ENCODE results near the gene DDX50. TPM values are rescaled to one million over a fixed set of nuclear protein-coding genes. Genes with fewer than 3 reads are reported as not detected.

Gene DDX50
- total RNA-seq, 1 experiment from 2014 or later = 44.4 TPM

DNA sequence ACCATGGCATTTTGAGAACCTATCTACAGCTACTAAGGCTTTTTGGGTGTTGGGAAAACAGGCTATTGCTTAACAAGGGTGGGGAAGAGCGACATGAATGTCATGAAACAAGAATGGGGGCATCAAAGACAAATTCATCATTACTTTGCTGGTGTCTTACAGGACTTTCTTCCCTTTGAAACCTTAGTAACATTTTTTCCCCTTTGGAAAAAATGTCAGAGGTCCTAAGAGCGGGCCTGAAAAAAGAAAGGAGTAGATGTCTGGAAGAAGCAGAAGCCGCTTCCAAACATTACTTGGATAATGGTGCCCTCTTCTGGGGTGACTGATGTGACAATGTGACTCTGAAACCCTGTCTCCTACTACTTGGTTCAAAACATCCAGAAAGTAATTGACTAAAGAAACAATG is 3.8 kb upstream of the DDX50 start:
- Mint-ChIP-seq H3K9me3 (ENCODE audit: low read depth, unreplicated experiment) (no peaks in the 10 kb centered on the region), H3K27me3 (ENCODE audit: unreplicated experiment) (no peaks in the 10 kb centered on the region), H3K4me3 (ENCODE audit: low read depth, unreplicated experiment) (no peak overlapping the region), H3K4me1 (ENCODE audit: low read depth, unreplicated experiment) (peaks cover 8% of the 10 kb centered on the region), H3K27ac (ENCODE audit: unreplicated experiment) (no peak overlapping the region), H3K36me3 (ENCODE audit: insufficient read depth, unreplicated experiment) (peaks cover 21% of the 10 kb centered on the region)
- CTCF ChIA-PET = interaction anchor here (0.7 kb wide), 1 partner anchor 1109 kb away, joined by 3 read pairs; no protein-coding TSS in a partner anchor
- TF ChIP-seq, protein P1, sequence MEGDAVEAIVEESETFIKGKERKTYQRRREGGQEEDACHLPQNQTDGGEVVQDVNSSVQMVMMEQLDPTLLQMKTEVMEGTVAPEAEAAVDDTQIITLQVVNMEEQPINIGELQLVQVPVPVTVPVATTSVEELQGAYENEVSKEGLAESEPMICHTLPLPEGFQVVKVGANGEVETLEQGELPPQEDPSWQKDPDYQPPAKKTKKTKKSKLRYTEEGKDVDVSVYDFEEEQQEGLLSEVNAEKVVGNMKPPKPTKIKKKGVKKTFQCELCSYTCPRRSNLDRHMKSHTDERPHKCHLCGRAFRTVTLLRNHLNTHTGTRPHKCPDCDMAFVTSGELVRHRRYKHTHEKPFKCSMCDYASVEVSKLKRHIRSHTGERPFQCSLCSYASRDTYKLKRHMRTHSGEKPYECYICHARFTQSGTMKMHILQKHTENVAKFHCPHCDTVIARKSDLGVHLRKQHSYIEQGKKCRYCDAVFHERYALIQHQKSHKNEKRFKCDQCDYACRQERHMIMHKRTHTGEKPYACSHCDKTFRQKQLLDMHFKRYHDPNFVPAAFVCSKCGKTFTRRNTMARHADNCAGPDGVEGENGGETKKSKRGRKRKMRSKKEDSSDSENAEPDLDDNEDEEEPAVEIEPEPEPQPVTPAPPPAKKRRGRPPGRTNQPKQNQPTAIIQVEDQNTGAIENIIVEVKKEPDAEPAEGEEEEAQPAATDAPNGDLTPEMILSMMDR (IDR thresholded peaks at IDR 0.05; ENCODE audit: unreplicated experiment) = peak; percentile 44
- peak; percentile 70 for DNase-seq
- no TSS peak for BruUV-seq (replicated peaks)
- intact Hi-C loops (cut with micrococcal nuclease; ENCODE audit: unreplicated experiment) = loop anchor here (1.0 to 10.0 kb wide), 2 partner anchors 105 to 683 kb away; no protein-coding TSS in a partner anchor

DNA sequence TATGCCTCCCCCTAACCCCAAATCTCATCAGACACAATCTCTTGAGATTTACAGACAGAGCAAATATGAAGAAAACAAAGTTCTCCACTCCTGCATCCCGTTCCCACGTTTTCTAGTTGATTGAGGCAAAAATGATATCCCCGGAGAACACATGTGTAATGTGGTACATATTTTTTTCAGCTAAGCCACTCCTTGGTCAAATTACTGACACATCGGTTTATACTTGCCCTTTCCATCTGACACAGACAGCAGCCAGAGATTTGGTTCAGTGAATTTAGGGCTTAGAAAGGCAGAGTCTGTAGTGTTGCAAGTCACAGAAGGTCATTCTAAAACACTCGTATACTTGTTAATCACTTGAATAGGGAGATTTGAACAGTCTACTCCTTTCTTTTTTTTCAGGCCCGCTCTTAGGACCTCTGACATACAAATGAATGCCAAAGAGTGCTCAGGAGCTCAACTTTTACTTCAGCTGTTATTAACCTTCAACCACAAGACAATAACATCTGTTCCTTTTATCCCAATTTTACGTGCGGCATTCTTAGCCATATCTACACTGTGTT is 1.8 kb upstream of the DDX50 start:
- no peaks in the 10 kb centered on the region for H3K9me3 Mint-ChIP-seq (ENCODE audit: low read depth, unreplicated experiment)
- CTCF ChIA-PET = no interaction called here
- no peak for DNase-seq
- H3K4me1 Mint-ChIP-seq (ENCODE audit: low read depth, unreplicated experiment) = peaks cover 21% of the 10 kb centered on the region
- no peak overlapping the region for H3K27ac Mint-ChIP-seq (ENCODE audit: unreplicated experiment)
- intact Hi-C loops (cut with micrococcal nuclease; ENCODE audit: unreplicated experiment) = loop anchor here (10.0 kb wide), 1 partner anchor 684 kb away; no protein-coding TSS in a partner anchor
- no TSS peak for BruUV-seq (replicated peaks)
- H3K27me3 Mint-ChIP-seq (ENCODE audit: unreplicated experiment) = no peaks in the 10 kb centered on the region
- H3K4me3 Mint-ChIP-seq (ENCODE audit: low read depth, unreplicated experiment) = no peak overlapping the region
- peaks cover 35% of the 10 kb centered on the region for H3K36me3 Mint-ChIP-seq (ENCODE audit: insufficient read depth, unreplicated experiment)
- TF ChIP-seq, protein P1 (IDR thresholded peaks at IDR 0.05; ENCODE audit: unreplicated experiment) = no peak

DNA sequence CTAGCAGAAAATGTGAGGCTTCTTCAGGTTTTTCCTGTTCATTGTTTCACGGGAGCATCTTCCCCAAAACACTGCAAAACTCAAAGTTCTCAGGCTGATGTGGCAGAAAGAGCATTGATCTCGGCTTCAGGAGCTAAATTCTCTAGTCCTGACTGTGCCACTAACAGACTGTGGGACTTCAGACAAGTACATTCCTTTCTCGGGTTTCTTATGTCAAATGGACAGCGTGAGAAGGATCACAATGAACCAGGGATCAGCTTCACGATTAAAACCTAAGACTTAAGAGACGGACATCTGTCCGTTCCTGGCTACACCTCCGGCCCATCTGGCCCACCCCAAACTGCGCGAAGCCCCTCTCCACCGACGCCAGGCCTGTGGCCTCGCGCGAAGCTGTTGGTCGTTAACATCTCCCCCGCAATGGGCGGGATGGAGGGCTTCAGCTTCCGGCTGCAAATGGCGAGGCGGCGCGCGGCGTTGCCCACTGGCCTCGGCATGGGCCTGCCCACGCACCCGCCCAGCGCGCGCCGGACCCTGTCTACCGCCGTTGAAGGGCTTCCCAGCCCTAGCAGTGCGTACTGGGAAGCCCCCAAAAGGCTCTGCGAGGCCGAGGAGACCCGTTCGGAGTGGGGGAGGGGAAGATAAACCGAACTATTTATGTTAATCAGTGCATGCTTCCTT is 549 bp upstream of the DDX50 start:
- TSS peak; percentile 99 for BruUV-seq (replicated peaks)
- Mint-ChIP-seq H3K9me3 (ENCODE audit: low read depth, unreplicated experiment) (no peaks in the 10 kb centered on the region), H3K4me1 (ENCODE audit: low read depth, unreplicated experiment) (peaks cover 26% of the 10 kb centered on the region), H3K36me3 (ENCODE audit: insufficient read depth, unreplicated experiment) (peaks cover 35% of the 10 kb centered on the region), H3K4me3 (ENCODE audit: low read depth, unreplicated experiment) (peak overlapping the region; percentile 94), H3K27me3 (ENCODE audit: unreplicated experiment) (no peaks in the 10 kb centered on the region), H3K27ac (ENCODE audit: unreplicated experiment) (peak overlapping the region; percentile 90)
- DNase-seq = no peak
- intact Hi-C loops (cut with micrococcal nuclease; ENCODE audit: unreplicated experiment) = loop anchor here (10.0 kb wide), 1 partner anchor 556 kb away; no protein-coding TSS in a partner anchor
- CTCF ChIA-PET = interaction anchor here (0.6 to 1.0 kb wide), 2 partner anchors 33 to 52 kb away, joined by 3 to 4 read pairs; no protein-coding TSS in a partner anchor
- TF ChIP-seq, protein P1 (IDR thresholded peaks at IDR 0.05; ENCODE audit: unreplicated experiment) = no peak

DNA sequence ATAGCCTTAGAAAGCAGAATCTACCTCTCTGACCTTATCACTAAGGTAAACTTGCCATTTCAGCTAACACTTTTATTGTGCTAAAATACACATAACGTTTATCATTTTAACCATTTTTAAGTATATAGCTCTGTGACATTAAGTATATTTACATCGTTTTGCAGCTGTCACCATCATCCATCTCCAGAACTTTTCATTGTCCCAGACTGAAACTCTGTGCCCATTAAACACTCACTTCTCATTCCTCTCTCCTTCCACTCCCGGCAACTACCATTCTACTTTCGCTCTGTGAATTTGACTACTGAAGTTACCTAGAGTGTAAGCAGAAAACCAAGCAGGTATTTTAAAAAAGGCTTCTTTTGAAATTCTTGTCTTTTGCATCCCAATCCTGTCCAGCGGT is 1.3 kb downstream of the DDX50 start:
- BruUV-seq (replicated peaks) = no TSS peak

More for the DNA sequence above, 1.3 kb downstream of the DDX50 start:
- no peak for DNase-seq
- intact Hi-C loops (cut with micrococcal nuclease; ENCODE audit: unreplicated experiment) = loop anchor here (10.0 kb wide), 1 partner anchor 558 kb away; no protein-coding TSS in a partner anchor
- TF ChIP-seq, protein P1 (IDR thresholded peaks at IDR 0.05; ENCODE audit: unreplicated experiment) = no peak
- CTCF ChIA-PET = interaction anchor here (0.7 kb wide), 1 partner anchor 49 kb away, joined by 4 read pairs; no protein-coding TSS in a partner anchor
- peaks cover 33% of the 10 kb centered on the region for H3K4me1 Mint-ChIP-seq (ENCODE audit: low read depth, unreplicated experiment)
- peak overlapping the region; percentile 94 for H3K4me3 Mint-ChIP-seq (ENCODE audit: low read depth, unreplicated experiment)
- no peaks in the 10 kb centered on the region for H3K27me3 Mint-ChIP-seq (ENCODE audit: unreplicated experiment)
- no peaks in the 10 kb centered on the region for H3K9me3 Mint-ChIP-seq (ENCODE audit: low read depth, unreplicated experiment)
- H3K36me3 Mint-ChIP-seq (ENCODE audit: insufficient read depth, unreplicated experiment) = peaks cover 49% of the 10 kb centered on the region
- peak overlapping the region; percentile 90 for H3K27ac Mint-ChIP-seq (ENCODE audit: unreplicated experiment)
